ENCODE measurements around the gene EHD1.

DNA sequence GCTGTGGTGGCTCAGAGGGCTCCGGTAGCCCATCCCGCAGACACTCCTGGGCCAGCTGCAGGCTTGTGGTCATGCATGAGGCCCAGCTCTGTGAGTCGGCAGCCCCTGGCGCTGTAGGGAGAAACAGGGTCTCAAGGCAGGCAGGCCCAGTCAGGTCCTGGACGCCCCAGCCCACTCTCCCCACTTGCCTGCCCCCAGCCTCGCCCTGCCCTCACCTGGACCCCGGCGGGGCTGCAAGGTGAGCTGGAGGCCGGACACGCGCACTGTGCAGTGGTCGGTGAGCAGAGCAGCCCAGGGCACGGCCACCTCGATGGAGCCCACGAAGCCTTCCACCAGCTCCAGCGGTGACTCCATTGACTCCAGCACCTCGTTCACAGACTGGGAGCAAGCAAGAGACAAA is 35.7 kb upstream of the EHD1 start:
- TF ChIP-seq, protein P1, sequence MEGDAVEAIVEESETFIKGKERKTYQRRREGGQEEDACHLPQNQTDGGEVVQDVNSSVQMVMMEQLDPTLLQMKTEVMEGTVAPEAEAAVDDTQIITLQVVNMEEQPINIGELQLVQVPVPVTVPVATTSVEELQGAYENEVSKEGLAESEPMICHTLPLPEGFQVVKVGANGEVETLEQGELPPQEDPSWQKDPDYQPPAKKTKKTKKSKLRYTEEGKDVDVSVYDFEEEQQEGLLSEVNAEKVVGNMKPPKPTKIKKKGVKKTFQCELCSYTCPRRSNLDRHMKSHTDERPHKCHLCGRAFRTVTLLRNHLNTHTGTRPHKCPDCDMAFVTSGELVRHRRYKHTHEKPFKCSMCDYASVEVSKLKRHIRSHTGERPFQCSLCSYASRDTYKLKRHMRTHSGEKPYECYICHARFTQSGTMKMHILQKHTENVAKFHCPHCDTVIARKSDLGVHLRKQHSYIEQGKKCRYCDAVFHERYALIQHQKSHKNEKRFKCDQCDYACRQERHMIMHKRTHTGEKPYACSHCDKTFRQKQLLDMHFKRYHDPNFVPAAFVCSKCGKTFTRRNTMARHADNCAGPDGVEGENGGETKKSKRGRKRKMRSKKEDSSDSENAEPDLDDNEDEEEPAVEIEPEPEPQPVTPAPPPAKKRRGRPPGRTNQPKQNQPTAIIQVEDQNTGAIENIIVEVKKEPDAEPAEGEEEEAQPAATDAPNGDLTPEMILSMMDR (IDR thresholded peaks at IDR 0.05) = no peak
- no peak for TF ChIP-seq POLR2A (IDR thresholded peaks at IDR 0.05)

Measured in testis (tissue), 2 donors.